Neural cell (in vitro differentiated cells): ENCODE data around the gene MEGF9. TPM values are rescaled to one million over a fixed set of nuclear protein-coding genes. Genes with fewer than 3 reads are reported as not detected.

Experiments used
- H2AFZ ChIP-seq: fragments of 200-600, 300-800 bp; sonication (generic), shearing (Covaris generic); 2 replicates; pipeline ENCODE4 v1.6.0; 2014; ENCODE audit warnings: low read depth, mild to moderate bottlenecking, antibody characterized with exemption, low read length, moderate library complexity
- H3F3A ChIP-seq: fragments of 200-600 bp; shearing (Covaris generic); 2 replicates; pipeline ENCODE4 v1.6.1; 2016; ENCODE audit warnings: mild to moderate bottlenecking, moderate library complexity, mixed read lengths, antibody characterized with exemption, low read length; ENCODE audit not compliant: insufficient read depth, poor library complexity, severe bottlenecking
- H3K27ac ChIP-seq: fragments of 200-600, 300-800 bp; sonication (generic), shearing (Covaris generic); 2 replicates; pipeline ENCODE4 v1.5.1; 2014; ENCODE audit warnings: mild to moderate bottlenecking, low read length, moderate library complexity
- H3K27me3 ChIP-seq: fragments of 300-800, 200-600 bp; sonication (generic), shearing (Covaris generic); 2 replicates; pipeline ENCODE4 v1.6.0; 2014; ENCODE audit warnings: mild to moderate bottlenecking, low read depth, low read length, moderate library complexity; ENCODE audit not compliant: insufficient read depth
- H3K36me3 ChIP-seq: fragments of 300-800, 200-600 bp; sonication (generic), shearing (Covaris generic); 2 replicates; pipeline ENCODE4 v1.5.1; 2014; ENCODE audit warnings: mild to moderate bottlenecking, antibody characterized with exemption, low read length, moderate library complexity; ENCODE audit not compliant: insufficient read depth
- H3K4me2 ChIP-seq: fragments of 300-800, 200-600 bp; sonication (generic), shearing (Covaris generic); 2 replicates; pipeline ENCODE4 v1.6.0; 2014; ENCODE audit warnings: mild to moderate bottlenecking, low read length
- H3K4me3 ChIP-seq: fragments of 300-800, 200-600 bp; sonication (generic), shearing (Covaris generic); 2 replicates; pipeline ENCODE4 v1.5.1; 2014; ENCODE audit warnings: mild to moderate bottlenecking, low read length, moderate library complexity
- H3K79me2 ChIP-seq: fragments of 200-600 bp; shearing (Covaris generic); replicated peaks from 2 replicates; pipeline ENCODE4 v1.6.0; 2014; ENCODE audit warnings: mild to moderate bottlenecking, low read length, moderate library complexity; ENCODE audit not compliant: insufficient read depth
- H3K9ac ChIP-seq: fragments of 300-800, 200-600 bp; sonication (generic), shearing (Covaris generic); 2 replicates; pipeline ENCODE4 v1.6.1; 2016; ENCODE audit warnings: mild to moderate bottlenecking, low read length, mixed read lengths
- H3K9me2 ChIP-seq: fragments of 200-600 bp; shearing (Covaris generic); 2 replicates; pipeline ENCODE4 v1.6.1; 2016; ENCODE audit warnings: mild to moderate bottlenecking, low read length, mixed read lengths; ENCODE audit not compliant: insufficient read depth
- H3K9me3 ChIP-seq: fragments of 200-600, 300-800 bp; sonication (generic), shearing (Covaris generic); 2 replicates; pipeline ENCODE4 v1.6.1; 2016; ENCODE audit warnings: mild to moderate bottlenecking, mixed run types, low read length, moderate library complexity, mixed read lengths
- H4K20me1 ChIP-seq: fragments of 200-600 bp; shearing (Covaris generic); 2 replicates; pipeline ENCODE4 v1.6.1; 2016; ENCODE audit warnings: mild to moderate bottlenecking, mixed run types; ENCODE audit not compliant: insufficient read depth
- CTCF ChIP-seq: fragments of 450-650 bp; IDR thresholded peaks from 2 replicates; pipeline ENCODE4 v1.5.1; 2014; ENCODE audit warnings: antibody characterized with exemption, mild to moderate bottlenecking, moderate library complexity; ENCODE audit not compliant: poor library complexity, severe bottlenecking
- EP300 ChIP-seq: fragments of 450-650 bp; conservative IDR thresholded peaks from 2 replicates; pipeline ENCODE4 v1.6.1; 2014; ENCODE audit warnings: antibody characterized with exemption, mild to moderate bottlenecking, moderate library complexity; ENCODE audit not compliant: poor library complexity, severe bottlenecking
- EZH2 ChIP-seq: fragments of 200-600, 300-800 bp; shearing (Covaris generic), sonication (generic); IDR thresholded peaks from 2 replicates; pipeline ENCODE4 v1.6.1; 2014; ENCODE audit warnings: antibody characterized with exemption, low read length, borderline replicate concordance, mild to moderate bottlenecking; ENCODE audit not compliant: insufficient read depth, poor library complexity, severe bottlenecking
- MXI1 ChIP-seq: fragments of 450-650 bp; conservative IDR thresholded peaks from 2 replicates; pipeline ENCODE4 v1.6.1; 2014; ENCODE audit warnings: antibody characterized with exemption, mild to moderate bottlenecking; ENCODE audit not compliant: poor library complexity, severe bottlenecking
- POLR2AphosphoS5 ChIP-seq: IDR thresholded peaks from 2 replicates; pipeline ENCODE4 v1.6.1; 2012
- RAD21 ChIP-seq: fragments of 450-650 bp; conservative IDR thresholded peaks from 2 replicates; pipeline ENCODE4 v1.6.1; 2014; ENCODE audit warnings: antibody characterized with exemption, mild to moderate bottlenecking, moderate library complexity
- SMC3 ChIP-seq: fragments of 450-650 bp; conservative IDR thresholded peaks from 2 replicates; pipeline ENCODE4 v1.6.1; 2014; ENCODE audit warnings: antibody characterized with exemption, mild to moderate bottlenecking, moderate library complexity; ENCODE audit not compliant: poor library complexity
- TAF1 ChIP-seq: IDR thresholded peaks from 2 replicates; pipeline ENCODE4 v1.6.1; 2012; ENCODE audit warnings: low read depth
- polyA plus RNA-seq: library from polyadenylated mRNA; depleted of rRNA; stranded (reverse); fragments of >200 nt; gene quantifications from 2 replicates; pipeline ENCODE4 v1.2.3, GENCODE V29; 2014
- TF ChIP-seq, protein P1 (sequence below): IDR thresholded peaks from 2 replicates; pipeline ENCODE4 v1.6.1; 2012; ENCODE audit warnings: borderline replicate concordance

Gene MEGF9
- polyA plus RNA-seq, 1 donor from 2014 or later, result 35.0 TPM

GRCh38 chr9:120735415-120736126, 21.3 kb upstream of the MEGF9 start:
- Histone ChIP-seq H4K20me1 (no peaks in the 10 kb centered on the region), H3K79me2 (no peaks in the 10 kb centered on the region), H3F3A (no peaks in the 10 kb centered on the region), H3K4me2 (no peak overlapping the region), H3K36me3 (no peaks in the 10 kb centered on the region), H2AFZ (no peak overlapping the region), H3K27ac (no peak overlapping the region), H3K27me3 (no peaks in the 10 kb centered on the region), H3K9me2 (no peaks in the 10 kb centered on the region), H3K4me3 (no peak overlapping the region), H3K9ac (no peak overlapping the region), H3K9me3 (no peaks in the 10 kb centered on the region)
- TF ChIP-seq CTCF, result no peak
- TF ChIP-seq MXI1, result no peak
- TF ChIP-seq EZH2, result no peak

GRCh38 chr9:120734607-120735410, 20.5 kb upstream of the MEGF9 start:
- Histone ChIP-seq H3K9me2 (no peaks in the 10 kb centered on the region), H3K79me2 (no peaks in the 10 kb centered on the region), H3K27me3 (no peaks in the 10 kb centered on the region), H3K4me3 (no peak overlapping the region), H4K20me1 (no peaks in the 10 kb centered on the region), H3K27ac (no peak overlapping the region), H3K4me2 (no peak overlapping the region), H2AFZ (no peak overlapping the region), H3F3A (no peaks in the 10 kb centered on the region), H3K36me3 (no peaks in the 10 kb centered on the region), H3K9ac (no peak overlapping the region), H3K9me3 (no peaks in the 10 kb centered on the region)
- TF ChIP-seq TAF1, result no peak
- TF ChIP-seq, protein P1, sequence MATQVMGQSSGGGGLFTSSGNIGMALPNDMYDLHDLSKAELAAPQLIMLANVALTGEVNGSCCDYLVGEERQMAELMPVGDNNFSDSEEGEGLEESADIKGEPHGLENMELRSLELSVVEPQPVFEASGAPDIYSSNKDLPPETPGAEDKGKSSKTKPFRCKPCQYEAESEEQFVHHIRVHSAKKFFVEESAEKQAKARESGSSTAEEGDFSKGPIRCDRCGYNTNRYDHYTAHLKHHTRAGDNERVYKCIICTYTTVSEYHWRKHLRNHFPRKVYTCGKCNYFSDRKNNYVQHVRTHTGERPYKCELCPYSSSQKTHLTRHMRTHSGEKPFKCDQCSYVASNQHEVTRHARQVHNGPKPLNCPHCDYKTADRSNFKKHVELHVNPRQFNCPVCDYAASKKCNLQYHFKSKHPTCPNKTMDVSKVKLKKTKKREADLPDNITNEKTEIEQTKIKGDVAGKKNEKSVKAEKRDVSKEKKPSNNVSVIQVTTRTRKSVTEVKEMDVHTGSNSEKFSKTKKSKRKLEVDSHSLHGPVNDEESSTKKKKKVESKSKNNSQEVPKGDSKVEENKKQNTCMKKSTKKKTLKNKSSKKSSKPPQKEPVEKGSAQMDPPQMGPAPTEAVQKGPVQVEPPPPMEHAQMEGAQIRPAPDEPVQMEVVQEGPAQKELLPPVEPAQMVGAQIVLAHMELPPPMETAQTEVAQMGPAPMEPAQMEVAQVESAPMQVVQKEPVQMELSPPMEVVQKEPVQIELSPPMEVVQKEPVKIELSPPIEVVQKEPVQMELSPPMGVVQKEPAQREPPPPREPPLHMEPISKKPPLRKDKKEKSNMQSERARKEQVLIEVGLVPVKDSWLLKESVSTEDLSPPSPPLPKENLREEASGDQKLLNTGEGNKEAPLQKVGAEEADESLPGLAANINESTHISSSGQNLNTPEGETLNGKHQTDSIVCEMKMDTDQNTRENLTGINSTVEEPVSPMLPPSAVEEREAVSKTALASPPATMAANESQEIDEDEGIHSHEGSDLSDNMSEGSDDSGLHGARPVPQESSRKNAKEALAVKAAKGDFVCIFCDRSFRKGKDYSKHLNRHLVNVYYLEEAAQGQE, result no peak
- no peak for TF ChIP-seq MXI1
- TF ChIP-seq EP300, result no peak
- TF ChIP-seq SMC3, result no peak
- no peak for TF ChIP-seq EZH2
- no peak for TF ChIP-seq CTCF
- no peak for TF ChIP-seq POLR2AphosphoS5
- TF ChIP-seq RAD21, result no peak
